SK-N-SH treated with all-trans-retinoic acid at 6 μM for 48 hours (cell line): ENCODE measurements around the gene ERBB2.

ENCODE experiments used
- CREB5 ChIP-seq: fragments of 250-450 bp; sonication (Bioruptor Pico); IDR thresholded peaks from 2 replicates; pipeline ENCODE4 v1.5.1; 2020; ENCODE audit warnings: low read depth, mild to moderate bottlenecking, moderate library complexity
- OSR1 ChIP-seq: fragments of 250-450 bp; sonication (Bioruptor Pico); IDR thresholded peaks from 2 replicates; pipeline ENCODE4 v1.8.0; 2022; ENCODE audit warnings: moderate library complexity, mild to moderate bottlenecking, inconsistent platforms
- RARB ChIP-seq: fragments of 250-450 bp; sonication (Bioruptor Pico); IDR thresholded peaks from 2 replicates; pipeline ENCODE4 v1.8.0; 2021; ENCODE audit warnings: mild to moderate bottlenecking, moderate library complexity
- TCF4 ChIP-seq: fragments of 250-450 bp; sonication (Bioruptor Pico); IDR thresholded peaks from 2 replicates; pipeline ENCODE4 v1.8.0; 2021; ENCODE audit warnings: mild to moderate bottlenecking, moderate library complexity, borderline replicate concordance
- ZC3H10 ChIP-seq: fragments of 250-450 bp; sonication (Bioruptor Pico); IDR thresholded peaks from 2 replicates; pipeline ENCODE4 v1.5.1; 2021; ENCODE audit warnings: mild to moderate bottlenecking, moderate library complexity
- ZFP3 ChIP-seq: fragments of 250-450 bp; sonication (Bioruptor Pico); IDR thresholded peaks from 2 replicates; pipeline ENCODE4 v1.5.0; 2020; ENCODE audit warnings: mild to moderate bottlenecking, moderate library complexity
- TF ChIP-seq, protein P1 (sequence below): fragments of 250-450 bp; sonication (Bioruptor Pico); IDR thresholded peaks from 2 replicates; pipeline ENCODE4 v1.5.0; 2020; ENCODE audit warnings: mild to moderate bottlenecking, moderate library complexity

DNA sequence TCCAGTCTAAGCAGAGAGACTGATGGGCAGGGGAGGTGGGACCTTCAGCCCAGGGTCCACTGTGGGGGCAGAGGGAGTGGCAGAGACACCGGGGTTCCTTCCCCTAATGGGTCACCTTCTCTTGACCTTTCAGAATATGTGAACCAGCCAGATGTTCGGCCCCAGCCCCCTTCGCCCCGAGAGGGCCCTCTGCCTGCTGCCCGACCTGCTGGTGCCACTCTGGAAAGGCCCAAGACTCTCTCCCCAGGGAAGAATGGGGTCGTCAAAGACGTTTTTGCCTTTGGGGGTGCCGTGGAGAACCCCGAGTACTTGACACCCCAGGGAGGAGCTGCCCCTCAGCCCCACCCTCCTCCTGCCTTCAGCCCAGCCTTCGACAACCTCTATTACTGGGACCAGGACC is 27.7 kb downstream of the ERBB2 start:
- TF ChIP-seq OSR1 (CRISPR knock-in tag) (no peak), CREB5 (no peak), RARB (no peak), ZFP3 (CRISPR knock-in tag) (no peak), ZC3H10 (no peak), TCF4 (CRISPR knock-in tag) (no peak)
- TF ChIP-seq, protein P1, sequence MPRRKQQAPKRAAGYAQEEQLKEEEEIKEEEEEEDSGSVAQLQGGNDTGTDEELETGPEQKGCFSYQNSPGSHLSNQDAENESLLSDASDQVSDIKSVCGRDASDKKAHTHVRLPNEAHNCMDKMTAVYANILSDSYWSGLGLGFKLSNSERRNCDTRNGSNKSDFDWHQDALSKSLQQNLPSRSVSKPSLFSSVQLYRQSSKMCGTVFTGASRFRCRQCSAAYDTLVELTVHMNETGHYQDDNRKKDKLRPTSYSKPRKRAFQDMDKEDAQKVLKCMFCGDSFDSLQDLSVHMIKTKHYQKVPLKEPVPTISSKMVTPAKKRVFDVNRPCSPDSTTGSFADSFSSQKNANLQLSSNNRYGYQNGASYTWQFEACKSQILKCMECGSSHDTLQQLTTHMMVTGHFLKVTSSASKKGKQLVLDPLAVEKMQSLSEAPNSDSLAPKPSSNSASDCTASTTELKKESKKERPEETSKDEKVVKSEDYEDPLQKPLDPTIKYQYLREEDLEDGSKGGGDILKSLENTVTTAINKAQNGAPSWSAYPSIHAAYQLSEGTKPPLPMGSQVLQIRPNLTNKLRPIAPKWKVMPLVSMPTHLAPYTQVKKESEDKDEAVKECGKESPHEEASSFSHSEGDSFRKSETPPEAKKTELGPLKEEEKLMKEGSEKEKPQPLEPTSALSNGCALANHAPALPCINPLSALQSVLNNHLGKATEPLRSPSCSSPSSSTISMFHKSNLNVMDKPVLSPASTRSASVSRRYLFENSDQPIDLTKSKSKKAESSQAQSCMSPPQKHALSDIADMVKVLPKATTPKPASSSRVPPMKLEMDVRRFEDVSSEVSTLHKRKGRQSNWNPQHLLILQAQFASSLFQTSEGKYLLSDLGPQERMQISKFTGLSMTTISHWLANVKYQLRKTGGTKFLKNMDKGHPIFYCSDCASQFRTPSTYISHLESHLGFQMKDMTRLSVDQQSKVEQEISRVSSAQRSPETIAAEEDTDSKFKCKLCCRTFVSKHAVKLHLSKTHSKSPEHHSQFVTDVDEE (CRISPR knock-in tag) = no peak
